Right lobe of liver (tissue), 6 donors: ENCODE results near the gene TTC23. TPM values are rescaled to one million over a fixed set of nuclear protein-coding genes. Genes with fewer than 3 reads are reported as not detected.
A peak's percentile ranks its signal among the peaks of the same experiment; 100 is the strongest.

ENCODE experiments used
- ATAC-seq, 4 donors: fragments of 200-7000 bp; cut with Tn5 transposase; one replicate each; pipeline ENCODE4 v1.9.1; 2020; ENCODE audit warnings: mild to moderate bottlenecking in 4 of 4, moderate library complexity in 4 of 4
- DNase-seq, 3 donors: peaks; one replicate each; pipeline ENCODE4 v3.0.0-alpha.2; 2020
- H3K27ac ChIP-seq, 3 donors: fragments of 200-600 bp; one replicate each; pipeline ENCODE4 v1.8.0; 2022
- H3K27me3 ChIP-seq, 2 donors: fragments of 200-600 bp; one replicate each; pipeline ENCODE4 v1.8.0; 2022
- H3K36me3 ChIP-seq, 4 donors: fragments of 200-600 bp; sonication (generic) in 1 of 4; one replicate each; pipeline versions ENCODE4 v1.5.1 to v1.8.0; 2017 to 2022; ENCODE audit warnings: control low read depth in 1 of 4
- H3K4me1 ChIP-seq, 4 donors: fragments of 200-600 bp; sonication (generic) in 1 of 4; one replicate each; pipeline versions ENCODE4 v1.5.1 to v1.8.0; 2017 to 2022; ENCODE audit warnings: control low read depth in 1 of 4
- H3K4me3 ChIP-seq, 3 donors: fragments of 200-600 bp; one replicate each; pipeline ENCODE4 v1.8.0; 2022
- H3K9me3 ChIP-seq, 4 donors: fragments of 200-600 bp; sonication (generic) in 1 of 4; one replicate each; pipeline versions ENCODE4 v1.5.1 to v1.8.0; 2017 to 2022; ENCODE audit warnings: control low read depth in 1 of 4
- CTCF ChIP-seq, 4 donors: fragments of 200-600 bp in 3 of 4; fragments of 450-650 bp in 1 of 4; IDR thresholded peaks; one replicate each; pipeline versions ENCODE4 v1.5.1 to v1.8.0; 2016 to 2022; ENCODE audit warnings: antibody characterized with exemption in 4 of 4, mild to moderate bottlenecking in 2 of 4
- POLR2A ChIP-seq: fragments of 450-650 bp; IDR thresholded peaks from one replicate; pipeline ENCODE4 v1.6.1; 2017; ENCODE audit warnings: antibody characterized with exemption, mild to moderate bottlenecking
- WGBS: methylation state at CpG from one replicate; pipeline ENCODE4 v1.1.6; 2018; ENCODE audit warnings: low coverage, low lambda C conversion rate; ENCODE audit not compliant: insufficient coverage; ENCODE audit errors: missing lambda C conversion rate; 5-methylcytosine and 5-hydroxymethylcytosine counted together
- intact Hi-C, 2 donors: fragments of 100-400 bp; cut with DNase I; formaldehyde crosslinking; loops; one replicate each; pipeline versions ENCODE4 v1.11.2 to v1.14.1; 2022
- total RNA-seq, 6 experiments: library from RNA; depleted of rRNA in 2 of 6; stranded (reverse); fragments of >200 nt in 2 of 6; fragmentation: NEBNext Ultra II Directional in 3 of 6; extraction: Animal tissue kit (Norgen Biotek cat#: 25700) in 3 of 6; gene quantifications; one replicate each; pipeline versions ENCODE4 v1.1.0 to v1.2.4, GENCODE V29; 2016 to 2023
- donor health status: DM: no; HTN: yes; CAD: no.
- donor health status: DM: no; HTN: no; CAD: no.
- donor health status: DM: no; HTN: no; CAD: no.
- donor health status: DM: no; HTN: yes; CAD: no.
- donor health status: DM: no; HTN: yes; CAD: no.

The TTC23 gene
- total RNA-seq, 6 experiments from 2014 or later, result 6.1 to 18.4 (median 9.1) TPM

DNA sequence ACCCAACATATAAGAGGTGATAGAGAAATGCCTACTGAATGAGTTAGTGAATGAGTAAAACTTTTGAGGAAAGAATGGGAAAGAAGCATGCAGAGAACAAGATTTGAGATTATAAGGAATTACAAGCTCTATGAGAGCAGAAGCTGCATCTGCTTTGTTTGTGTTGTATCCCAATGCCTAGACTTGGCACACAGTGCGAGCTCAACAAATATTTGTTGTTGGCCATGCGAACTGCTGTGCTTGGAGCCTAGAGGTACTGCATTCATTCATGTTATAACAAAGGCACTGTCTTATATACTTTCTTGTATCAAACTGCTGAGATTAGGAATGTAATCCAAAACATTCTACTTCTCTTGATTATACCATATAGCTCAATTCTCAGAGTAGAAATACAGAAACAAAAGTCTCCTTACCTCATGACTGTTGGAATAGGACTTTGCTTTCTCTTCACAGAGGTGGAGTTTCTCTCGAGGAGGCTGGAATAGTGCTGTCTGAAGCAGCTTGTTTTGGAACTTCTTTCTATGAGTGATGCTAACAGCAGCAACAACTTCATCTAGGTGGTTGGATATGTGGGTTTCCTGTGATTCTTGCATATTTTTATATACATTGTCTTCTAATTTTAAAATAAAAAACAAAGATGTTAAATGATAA is 21.1 kb downstream of the TTC23 start:
- Histone ChIP-seq H3K9me3 (no peaks in the 10 kb centered on the region), H3K27ac (no peak overlapping the region), H3K27me3 (no peaks in the 10 kb centered on the region), H3K4me1 (peaks cover 0 to 18% (median 2%) of the 10 kb centered on the region in 4 donors), H3K4me3 (no peak overlapping the region), H3K36me3 (peaks cover 0 to 11% (median 0%) of the 10 kb centered on the region in 4 donors)
- ATAC-seq (peak; percentile 88 to 96 (median 89)), DNase-seq (no peak)
- intact Hi-C loops, result no loop called here
- TF ChIP-seq CTCF (IDR thresholded peaks at IDR 0.05) (no peak), POLR2A (no peak)
- WGBS, result 21% methylated on average over 3 of the region's 3 CpGs

DNA sequence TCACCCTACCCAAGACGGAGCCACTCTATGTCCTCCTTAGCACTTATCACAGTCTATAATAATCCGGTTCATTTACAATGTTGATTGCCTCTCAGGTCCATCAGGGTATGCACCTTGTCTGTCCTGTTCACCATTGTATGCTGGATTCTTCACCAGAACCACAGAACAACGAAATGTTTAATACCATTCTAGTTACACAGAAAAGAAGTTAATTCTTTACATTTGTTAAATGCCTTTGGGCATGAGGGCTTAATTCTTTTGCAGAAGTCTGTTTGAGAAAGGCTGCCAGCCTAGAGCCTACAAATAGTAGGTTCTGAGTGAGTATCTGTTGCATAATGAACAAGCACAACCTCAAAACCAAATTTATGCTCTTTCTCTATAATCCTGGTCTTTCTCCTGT is 22.6 kb downstream of the TTC23 start:
- H3K9me3 ChIP-seq, result no peaks in the 10 kb centered on the region
- peaks cover 0 to 18% (median 2%) of the 10 kb centered on the region in 4 donors for H3K4me1 ChIP-seq
- intact Hi-C loops, result no loop called here
- H3K27ac ChIP-seq, result no peak overlapping the region
- no peak overlapping the region for H3K4me3 ChIP-seq
- no peak for TF ChIP-seq CTCF (IDR thresholded peaks at IDR 0.05)
- H3K36me3 ChIP-seq, result peaks cover 0 to 18% (median under 1%) of the 10 kb centered on the region in 4 donors
- DNase-seq (no peak), ATAC-seq (no peak)
- 80% methylated on average over 3 of the region's 3 CpGs for WGBS
- H3K27me3 ChIP-seq, result no peaks in the 10 kb centered on the region

- ATAC-seq, result no peak
- Histone ChIP-seq H3K36me3 (peaks cover 0 to 39% (median 3%) of the 10 kb centered on the region in 4 donors), H3K9me3 (no peaks in the 10 kb centered on the region), H3K27ac (no peak overlapping the region), H3K27me3 (no peaks in the 10 kb centered on the region), H3K4me3 (no peak overlapping the region), H3K4me1 (peaks cover 0 to 18% (median 2%) of the 10 kb centered on the region in 4 donors)
- intact Hi-C loops, result no loop called here
- TF ChIP-seq POLR2A (no peak), CTCF (IDR thresholded peaks at IDR 0.05) (no peak)
- DNase-seq, result no peak
- 95% methylated on average over 6 of the region's 6 CpGs for whole genome bisulfite sequencing
Measured at GRCh38 chr15:99224372-99225214, 24.8 kb downstream of the TTC23 start.

DNA sequence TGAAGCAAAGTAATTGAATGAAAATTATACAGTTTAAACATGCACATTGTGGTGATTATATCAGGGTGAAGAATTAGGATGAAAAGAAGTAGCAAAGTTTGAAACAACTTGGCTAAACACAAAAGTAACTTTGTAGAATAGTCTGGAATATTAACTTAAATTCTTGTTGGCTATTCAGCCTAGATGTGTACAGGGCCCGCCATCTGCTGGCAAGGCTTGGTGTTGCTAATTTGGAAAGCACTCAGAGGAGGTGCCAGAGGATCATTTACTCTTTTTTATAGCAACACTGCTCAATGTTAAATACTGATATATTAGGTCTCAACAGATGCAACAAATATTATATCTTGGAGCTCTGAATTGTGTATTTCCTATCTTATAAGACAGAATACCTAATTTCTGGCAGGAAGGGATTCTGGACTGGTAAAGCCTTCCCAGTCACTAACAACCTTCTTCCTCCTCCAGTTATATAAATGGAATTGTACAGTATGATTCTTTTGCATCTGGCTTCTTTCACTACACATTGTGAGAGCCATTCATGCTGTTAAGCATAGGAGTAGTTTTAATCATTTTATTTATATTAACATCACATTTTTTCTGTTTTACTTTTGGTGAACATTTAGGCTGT is 36.1 kb downstream of the TTC23 start:
- Histone ChIP-seq H3K27me3 (no peaks in the 10 kb centered on the region), H3K4me3 (no peak overlapping the region), H3K4me1 (no peaks in the 10 kb centered on the region), H3K9me3 (no peaks in the 10 kb centered on the region), H3K27ac (no peak overlapping the region), H3K36me3 (peaks cover 0 to 13% (median 6%) of the 10 kb centered on the region in 4 donors)
- peak; percentile 73 to 77 (median 75) for DNase-seq
- ATAC-seq, result peak; percentile 92 to 97 (median 94)
- 5% methylated on average over 1 of the region's 1 CpG for WGBS
- intact Hi-C loops, result loop anchor here (5.0 kb wide), 2 partner anchors 106 to 111 kb away; partner anchors contain the start of gene SYNM (in 1 of the 2)
- peak; percentile 88 to 94 (median 90) for TF ChIP-seq CTCF (IDR thresholded peaks at IDR 0.05)
- no peak for TF ChIP-seq POLR2A
